GM21528 (cell line): ENCODE results near the gene PRR20G.

ENCODE experiments used
- ATAC-seq: cut with Tn5 transposase; IDR thresholded peaks from one replicate; pipeline ENCODE4 v1.9.1; 2021; ENCODE audit warnings: mild to moderate bottlenecking, moderate library complexity; ENCODE audit not compliant: unreplicated experiment, low FRiP score

PRR20G gene

DNA sequence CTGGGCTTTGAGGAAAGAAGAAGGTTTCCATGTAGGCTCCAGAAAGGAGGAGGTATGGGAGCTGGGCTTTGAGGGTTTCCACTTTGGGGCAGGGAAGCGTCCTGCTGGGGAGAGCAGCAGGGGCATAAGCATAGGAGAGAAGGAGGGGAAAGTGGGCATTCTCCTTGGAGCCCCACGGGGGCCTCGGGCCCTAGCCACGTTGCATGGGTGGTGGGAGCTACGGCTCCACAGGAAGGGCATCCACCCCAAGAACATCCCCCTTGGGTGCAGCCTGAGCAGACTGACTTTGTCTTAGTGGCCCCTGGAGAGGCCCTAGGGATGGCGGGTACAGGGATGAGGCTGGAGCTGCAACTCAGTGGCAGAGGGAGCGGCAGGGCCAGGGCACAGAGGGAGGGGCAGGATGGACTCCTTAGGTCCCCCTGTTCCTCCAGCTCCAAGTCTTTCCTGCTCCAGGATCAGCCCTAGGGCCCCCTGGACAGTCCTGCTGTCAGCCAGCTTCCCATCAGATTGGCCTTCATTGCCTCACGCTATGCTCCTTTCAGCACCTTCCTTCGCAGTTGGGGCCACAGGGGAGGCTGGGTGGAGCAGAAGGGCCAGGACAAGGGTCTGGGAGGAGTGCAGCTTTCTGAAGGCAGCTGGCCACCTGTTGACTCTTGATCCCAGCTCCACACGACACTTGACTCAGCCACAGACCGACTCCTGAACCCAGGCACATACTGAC lies 22.9 kb downstream of the PRR20G start:
- no peak for ATAC-seq

- no peak for ATAC-seq
Observed at GRCh38 chr3:127264292-127264691, 23.6 kb downstream of the PRR20G start.

DNA sequence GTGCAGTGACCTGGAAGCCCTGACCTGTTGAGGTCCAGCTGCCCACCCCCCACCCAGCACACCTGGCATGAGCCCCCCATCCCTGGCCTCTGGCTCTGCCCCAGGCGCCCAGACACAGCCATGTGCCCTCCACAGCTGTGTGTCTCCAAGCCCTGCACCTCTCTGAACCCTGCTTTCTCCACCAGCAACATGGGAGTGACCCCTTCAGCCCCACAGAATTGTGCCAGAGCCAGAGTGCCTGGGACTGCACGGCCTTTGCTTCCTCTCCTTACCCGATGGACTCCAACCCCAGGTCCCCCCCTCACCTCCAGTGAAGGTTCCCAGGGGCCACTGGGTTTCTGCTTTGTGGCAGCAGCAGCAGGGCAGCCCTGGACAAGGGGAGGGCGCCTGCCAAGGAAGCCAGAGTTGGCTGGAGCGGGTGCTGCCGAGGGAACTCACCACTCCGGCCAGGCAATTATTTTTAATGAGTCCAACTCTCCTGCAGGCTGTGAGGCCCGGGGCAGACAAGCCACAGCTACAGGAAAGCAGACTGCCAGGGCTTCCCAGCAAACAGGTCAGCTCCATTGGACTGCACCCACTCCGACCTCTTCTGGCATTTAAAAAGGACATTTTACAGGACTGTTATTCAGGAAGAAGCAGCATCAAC lies 24.1 kb downstream of the PRR20G start:
- ATAC-seq = no peak

DNA sequence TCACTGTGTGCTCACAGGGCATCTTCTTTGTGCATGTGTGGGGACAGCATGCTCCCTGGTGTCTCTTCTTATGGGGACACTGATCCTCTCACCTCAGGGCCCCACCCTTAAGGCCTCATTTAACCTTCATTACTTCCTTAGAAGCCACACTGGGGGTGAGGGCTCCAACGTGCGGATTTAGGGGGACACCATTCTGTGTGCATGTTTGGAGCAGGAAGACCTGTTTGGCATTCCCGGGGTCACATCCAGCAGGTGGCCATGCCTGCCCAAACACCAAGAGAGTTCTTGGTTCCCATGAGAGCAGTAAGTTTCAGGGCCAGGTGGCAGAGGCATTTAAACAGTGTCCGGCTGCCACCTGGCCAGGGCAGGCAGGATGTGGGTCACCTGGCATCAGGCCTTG lies 24.8 kb downstream of the PRR20G start:
- no peak for ATAC-seq

GRCh38 chr3:127262533-127262932 lies 25.3 kb downstream of the PRR20G start:
- ATAC-seq = no peak

DNA sequence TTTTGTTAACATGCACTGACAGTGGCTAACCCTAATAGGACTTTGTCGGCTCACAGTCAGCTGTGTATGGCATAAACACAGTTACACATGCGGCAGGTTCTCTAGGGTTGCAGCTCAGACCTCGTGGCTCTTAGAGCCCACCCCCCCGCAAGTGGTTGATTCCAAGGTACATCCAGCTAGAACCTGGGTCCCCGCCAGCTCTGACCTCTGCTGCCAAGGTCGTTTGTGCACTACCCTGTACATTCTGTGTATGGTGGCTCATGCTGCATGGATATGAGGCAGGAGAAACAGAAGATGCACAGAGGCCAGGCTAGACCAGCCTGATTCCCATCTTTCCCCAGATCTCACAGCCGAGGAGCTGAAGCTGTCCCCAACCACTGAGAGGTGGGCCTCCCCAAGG lies 25.9 kb downstream of the PRR20G start:
- no peak for ATAC-seq

DNA sequence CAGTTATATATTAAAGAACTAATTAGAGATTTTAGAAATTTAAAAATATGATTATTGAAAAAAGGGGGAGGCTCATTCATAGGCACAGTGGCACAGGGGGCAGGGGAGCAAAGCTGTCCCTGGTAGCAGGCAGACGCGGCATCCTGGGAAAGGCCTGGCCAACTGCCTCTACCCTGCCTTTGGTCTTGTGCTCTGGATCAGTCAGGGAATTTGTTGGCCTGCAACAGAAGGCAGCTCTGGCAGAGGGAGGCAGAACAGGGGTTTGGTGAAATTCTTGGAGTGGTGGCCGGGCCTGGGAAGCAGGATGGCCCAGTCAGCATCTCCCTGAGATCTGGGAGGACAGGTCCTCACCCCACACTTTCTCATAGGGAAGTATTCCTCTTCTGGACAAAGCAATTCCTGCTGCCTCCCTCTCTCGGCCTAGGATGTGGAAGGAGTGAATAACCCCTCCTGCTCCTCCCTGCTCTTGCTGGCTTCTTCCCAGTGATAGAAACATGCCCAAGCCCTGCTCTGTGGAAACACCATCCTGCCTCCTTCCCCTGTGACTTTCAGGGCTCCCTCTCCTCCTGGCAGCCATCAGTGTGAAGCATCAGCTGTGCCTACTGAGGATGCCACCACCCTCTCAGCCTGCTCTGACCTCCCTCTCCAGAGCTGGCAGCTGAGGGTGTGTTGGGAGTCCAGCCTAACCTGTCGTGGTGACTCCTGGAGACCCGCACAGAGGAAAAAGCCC lies 26.9 kb downstream of the PRR20G start:
- ATAC-seq = no peak

GRCh38 chr3:127260416-127260815 lies 27.4 kb downstream of the PRR20G start:
- no peak for ATAC-seq

DNA sequence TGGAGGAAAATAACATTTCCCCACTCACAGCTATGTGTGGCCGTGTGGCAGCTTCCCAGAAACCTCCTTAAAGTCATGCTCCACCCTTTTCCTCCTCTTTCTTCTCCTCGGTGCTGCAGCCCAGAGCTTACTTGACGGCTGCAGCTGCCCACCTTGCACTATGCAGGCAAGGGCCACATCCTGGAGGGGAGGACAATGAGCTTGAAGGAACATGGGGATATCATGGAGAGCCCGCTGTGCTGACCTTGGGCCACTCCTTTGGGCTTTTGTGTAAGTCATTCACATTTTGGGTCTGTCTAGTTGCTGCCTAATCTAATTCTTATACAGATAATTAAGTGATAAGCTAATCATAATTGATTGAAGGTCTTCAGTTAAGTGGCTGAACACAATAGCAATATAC lies 28.0 kb downstream of the PRR20G start:
- ATAC-seq = no peak

DNA sequence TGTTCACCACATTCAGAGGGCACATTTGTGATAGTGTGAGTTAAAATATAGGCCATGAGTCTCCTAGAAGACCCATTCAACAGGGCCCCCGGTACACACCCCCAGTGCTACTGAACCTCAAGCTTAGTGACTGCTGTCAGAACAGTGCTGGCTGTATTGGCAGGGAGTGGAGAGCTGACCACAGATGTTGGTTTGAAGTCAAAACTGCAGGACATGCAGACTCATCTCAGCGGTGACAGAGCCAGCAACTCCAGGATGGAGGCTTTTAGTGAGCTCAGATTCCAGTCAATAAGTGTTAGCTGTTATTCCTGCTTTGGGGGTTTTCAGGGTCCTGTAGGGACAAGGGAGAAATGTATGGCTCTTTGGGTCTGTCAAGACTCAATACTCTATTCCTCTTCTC lies 29.1 kb downstream of the PRR20G start:
- ATAC-seq = no peak

DNA sequence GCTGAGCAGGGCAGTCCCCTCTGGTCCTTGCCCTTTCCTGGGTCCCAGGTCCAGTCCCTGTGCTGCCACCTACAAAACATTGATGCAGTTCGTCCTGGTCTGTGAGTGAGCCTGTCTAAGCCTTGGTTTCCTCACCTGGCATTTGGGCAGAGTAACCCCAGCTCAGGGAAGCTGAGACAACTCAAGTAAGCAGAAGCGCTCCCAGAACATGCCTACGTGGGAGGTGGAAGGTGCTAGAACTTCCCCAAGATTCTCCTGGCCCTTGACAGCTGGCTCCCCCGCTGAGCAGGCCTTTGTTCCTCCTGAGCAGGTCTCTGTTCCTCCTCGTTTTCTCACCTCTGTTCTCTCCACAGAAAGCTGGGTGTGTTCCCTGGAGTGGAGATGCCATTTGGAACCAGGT lies 30.5 kb downstream of the PRR20G start:
- ATAC-seq = no peak

DNA sequence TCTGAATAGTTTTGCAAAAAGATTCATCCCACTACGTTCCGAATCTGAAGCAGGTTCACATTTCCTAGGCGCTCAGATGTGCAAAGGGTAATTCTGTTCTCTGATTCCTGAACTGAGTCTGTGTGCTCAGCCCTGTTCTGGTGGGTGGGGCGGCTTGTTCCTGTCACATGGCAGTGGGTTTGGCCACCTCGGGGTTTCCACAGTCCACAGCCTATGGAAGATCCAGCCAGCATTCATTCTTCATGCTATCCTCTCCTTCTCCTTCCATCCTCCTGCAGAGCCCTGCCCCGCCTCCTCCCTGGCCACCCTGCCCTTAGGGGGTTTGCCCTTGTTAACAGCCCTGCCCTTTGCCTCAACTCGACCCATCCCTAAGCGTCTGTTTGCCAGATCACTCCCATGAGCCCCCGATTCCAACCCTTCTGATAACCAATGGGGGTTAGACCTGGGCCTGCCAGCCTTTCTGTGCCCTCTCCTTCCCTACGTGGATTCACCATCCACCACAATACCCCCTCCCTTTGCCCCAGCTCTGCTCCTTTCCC lies 31.0 kb downstream of the PRR20G start:
- ATAC-seq = no peak

- no peak for ATAC-seq
Observed at GRCh38 chr3:127256138-127256537, 31.7 kb downstream of the PRR20G start.

GRCh38 chr3:127255516-127255915 lies 32.3 kb downstream of the PRR20G start:
- no peak for ATAC-seq

- ATAC-seq = no peak
Observed at GRCh38 chr3:127254730-127255129, 33.1 kb downstream of the PRR20G start.

- no peak for ATAC-seq
Observed at GRCh38 chr3:127254033-127254644, 33.7 kb downstream of the PRR20G start.

- ATAC-seq = no peak
Observed at GRCh38 chr3:127253491-127253890, 34.4 kb downstream of the PRR20G start.

DNA sequence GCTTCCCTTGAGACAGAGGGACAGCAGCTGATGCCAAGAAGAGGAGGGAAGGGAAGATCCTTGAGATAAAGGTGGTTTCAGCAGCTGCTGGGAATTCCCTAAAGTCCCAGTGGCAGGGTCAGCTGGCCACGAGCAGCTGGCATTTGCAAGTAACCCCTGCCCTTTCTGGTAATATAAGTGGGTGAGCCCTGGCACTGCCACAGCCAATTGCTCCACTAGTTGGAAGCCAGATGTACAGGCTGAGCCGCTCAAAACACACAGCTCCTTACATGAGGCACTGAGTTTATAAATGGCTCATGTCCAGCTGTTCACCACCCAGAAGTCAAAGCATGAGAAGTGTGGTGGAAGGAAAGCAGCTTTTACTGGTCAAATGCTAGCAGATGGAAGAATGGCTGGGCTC lies 35.4 kb downstream of the PRR20G start:
- ATAC-seq = no peak

DNA sequence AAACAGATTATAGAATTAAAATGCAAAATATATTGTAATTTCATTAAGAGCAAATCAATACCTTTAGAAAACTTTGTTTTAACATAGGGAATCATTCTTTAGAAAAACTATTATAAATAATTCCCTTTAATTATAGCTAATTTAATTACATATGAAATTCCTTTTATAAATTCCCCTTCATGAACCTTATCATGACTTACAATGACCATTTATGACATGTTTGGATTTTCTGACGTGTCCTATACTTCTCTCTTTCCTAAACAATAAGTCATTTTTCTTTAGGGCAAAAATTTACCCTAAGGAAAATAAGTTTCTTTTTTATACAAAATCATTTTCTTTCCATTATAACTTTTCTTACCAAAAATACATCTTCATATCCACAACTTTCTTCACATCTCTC lies 37.8 kb downstream of the PRR20G start:
- no peak for ATAC-seq

DNA sequence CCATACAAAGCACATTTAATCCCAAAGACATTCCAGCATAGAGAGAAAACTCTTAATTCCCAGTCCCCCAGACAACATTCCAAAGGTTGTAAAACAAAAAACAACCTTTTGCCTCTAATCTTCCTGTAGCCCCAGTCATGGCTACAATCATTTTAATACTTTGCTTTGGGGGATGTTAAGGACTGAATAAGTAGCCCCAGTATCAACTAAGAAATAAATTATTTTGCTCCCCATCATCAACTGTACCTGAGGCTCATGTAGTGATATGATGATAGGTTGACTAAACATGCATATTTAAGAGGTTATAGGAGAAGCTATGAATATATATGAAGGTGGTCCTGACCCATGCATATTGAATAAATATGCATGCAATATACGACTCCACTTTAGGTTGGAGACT lies 40.6 kb downstream of the PRR20G start:
- ATAC-seq = no peak

DNA sequence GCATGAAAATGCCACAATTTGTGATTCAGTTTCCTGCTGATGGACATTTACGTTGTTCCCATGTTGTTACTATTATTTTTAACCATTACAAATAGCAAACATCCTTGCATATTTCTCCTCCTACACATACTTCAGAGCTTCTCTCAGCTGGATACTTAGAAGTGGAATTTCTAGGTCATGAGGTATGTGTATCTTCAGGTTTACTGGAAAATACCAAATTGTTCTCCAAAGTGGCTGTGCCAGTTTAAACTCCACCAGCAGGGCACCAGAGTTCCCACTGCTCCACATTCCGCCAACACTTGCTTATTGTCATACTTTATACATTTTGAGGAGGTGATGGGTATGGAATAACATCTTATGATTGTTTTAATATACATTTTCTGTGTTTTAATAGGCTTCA lies 49.2 kb downstream of the PRR20G start:
- ATAC-seq = no peak
